ENCODE data around the gene DENND1A. TPM values are rescaled to one million over a fixed set of nuclear protein-coding genes. Genes with fewer than 3 reads are reported as not detected.

The DENND1A gene
- total and polyA plus RNA-seq, 2 of the 13 experiments (the other 11 are each of a cell fraction or from before 2014, with no cell fraction given) = 14.8 to 30.1 TPM

- no peak for TF ChIP-seq FOXP1 (IDR thresholded peaks at IDR 0.05)
- TF ChIP-seq FOXP1 (CRISPR knock-in tag; IDR thresholded peaks at IDR 0.05) = no peak
- TF ChIP-seq AKAP8 (CRISPR knock-in tag; IDR thresholded peaks at IDR 0.05) = no peak
- no peak for TF ChIP-seq NFYC (CRISPR knock-in tag; IDR thresholded peaks at IDR 0.05)
- TF ChIP-seq ZBTB3 (CRISPR knock-in tag; IDR thresholded peaks at IDR 0.05; ENCODE audit: borderline replicate concordance, low read depth) = no peak
- TF ChIP-seq ZNF3 (CRISPR knock-in tag; IDR thresholded peaks at IDR 0.05) = no peak
Observed at GRCh38 chr9:123645126-123645525, 284.8 kb downstream of the DENND1A start (continued).

- Histone ChIP-seq H2AFZ (ENCODE audit: low read length) (no peak overlapping the region), H3K4me1 (ENCODE audit: insufficient read depth, low read length) (peaks cover 17% of the 10 kb centered on the region), H3K9me3 (ENCODE audit: low read length) (no peaks in the 10 kb centered on the region), H3K36me3 (replicated peaks in 1 of 2; ENCODE audit: control insufficient read depth in 1 of 2, insufficient read depth in 2 of 2, low read length in 2 of 2) (peaks cover 3 to 20% of the 10 kb centered on the region in 2 experiments; a peak in 3 of 5 replicates), H3K27me3 (ENCODE audit: control insufficient read depth in 1 of 2, insufficient read depth in 2 of 2, low read length in 2 of 2) (no peaks in the 10 kb centered on the region), H3K4me2 (ENCODE audit: low read depth, low read length) (no peak overlapping the region), H4K20me1 (ENCODE audit: insufficient read depth, low read length) (peaks cover 5% of the 10 kb centered on the region; the same call in 1 of the 2 replicates), H3K9ac (ENCODE audit: insufficient read depth, low read depth, low read length) (no peak overlapping the region), H3K79me2 (ENCODE audit: insufficient read depth, low read length) (no peaks in the 10 kb centered on the region), H3K4me3 (replicated peaks in 1 of 3; ENCODE audit: insufficient read depth in 1 of 3, low read depth in 2 of 3, low read length in 3 of 3) (no peak overlapping the region), H3K27ac (ENCODE audit: extremely low read length, insufficient read depth, low read length) (no peak overlapping the region)
- 97% methylated on average over 9 of the region's 9 CpGs for WGBS (ENCODE audit: low lambda C conversion rate)
- DNase-seq (ENCODE audit: low spot score) (no peak), FAIRE-seq (no peak), ATAC-seq (no peak)
- intact Hi-C loops (cut with micrococcal nuclease; ENCODE audit: unreplicated experiment) (no loop called here), in situ Hi-C loops (cut with HindIII; ENCODE audit: extremely low pct_ligation_motif_present, low pct_unique_long_range_greater_than_20kb) (no loop called here)
- CTCF ChIA-PET (ENCODE audit: low intra/inter-chr PET ratio, low total read pairs) = no interaction called here
- BruUV-seq (replicated peaks) = no TSS peak
- no peak for TF ChIP-seq ZNF776 (CRISPR knock-in tag; IDR thresholded peaks at IDR 0.05)
- TF ChIP-seq MXD1 (CRISPR knock-in tag; IDR thresholded peaks at IDR 0.05) = no peak
- TF ChIP-seq ZNF674 (CRISPR knock-in tag; IDR thresholded peaks at IDR 0.05; ENCODE audit: low read depth) = no peak
- TF ChIP-seq KLF9 (CRISPR knock-in tag; IDR thresholded peaks at IDR 0.05; ENCODE audit: low read depth) = no peak
- TF ChIP-seq TFAP4 (IDR thresholded peaks at IDR 0.05; ENCODE audit: borderline replicate concordance, low read depth) = no peak
- no peak for TF ChIP-seq SRSF1 (optimal IDR thresholded peaks at IDR 0.05; ENCODE audit: low read depth, low read length)
- no peak for TF ChIP-seq ISX (CRISPR knock-in tag; conservative IDR thresholded peaks at IDR 0.05)
- TF ChIP-seq TGIF2 (CRISPR knock-in tag; IDR thresholded peaks at IDR 0.05) = no peak
- no peak for TF ChIP-seq ZNF605 (CRISPR knock-in tag; IDR thresholded peaks at IDR 0.05)
- POLR2A ChIA-PET = no interaction called here
Observed at GRCh38 chr9:123643518-123643917, 286.4 kb downstream of the DENND1A start.
